ENCODE measurements around the gene ARL3. TPM values are rescaled to one million over a fixed set of nuclear protein-coding genes. Genes with fewer than 3 reads are reported as not detected.

The ARL3 gene
- total RNA-seq, 1 experiment from 2014 or later, result 13.3 TPM

DNA sequence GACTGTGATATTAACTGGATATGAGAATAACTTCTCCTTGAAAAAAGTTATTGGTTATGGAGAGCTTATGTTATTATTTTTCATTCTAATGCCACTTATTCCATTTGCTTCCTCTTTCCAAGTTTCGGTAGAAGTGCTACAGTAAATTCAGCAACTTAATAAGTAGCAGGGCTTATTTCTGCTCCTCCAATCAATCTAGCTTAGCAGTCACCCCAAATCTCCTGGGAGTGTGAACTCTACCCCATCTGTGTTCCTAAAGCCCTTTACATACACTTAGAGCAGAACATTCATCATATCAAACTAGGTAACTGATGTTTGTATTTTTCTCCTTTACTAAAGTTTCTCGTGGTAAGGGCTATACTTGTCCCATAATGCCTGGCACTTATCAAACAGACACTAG is 8.7 kb downstream of the ARL3 start:
- Mint-ChIP-seq H3K4me1 (peaks cover 6% of the 10 kb centered on the region), H3K4me3 (no peak overlapping the region), H3K27me3 (ENCODE audit: low read depth) (no peaks in the 10 kb centered on the region), H3K36me3 (peaks cover 4% of the 10 kb centered on the region), H3K9me3 (no peaks in the 10 kb centered on the region), H3K27ac (no peak overlapping the region)
- ATAC-seq, result no peak
- ChIA-PET POLR2A (interaction anchor here (0.9 kb wide), 1 partner anchor 28 kb away, joined by 3 read pairs; no protein-coding TSS in a partner anchor), CTCF (no interaction called here)
- TF ChIP-seq ETV6 (CRISPR knock-in tag; IDR thresholded peaks at IDR 0.05) (no peak), STAT6 (CRISPR knock-in tag; conservative IDR thresholded peaks at IDR 0.05; ENCODE audit: low read depth) (no peak), ZNF232 (CRISPR knock-in tag; IDR thresholded peaks at IDR 0.05) (no peak), ARID4B (CRISPR knock-in tag; IDR thresholded peaks at IDR 0.05; ENCODE audit: borderline replicate concordance) (no peak), ZNF219 (CRISPR knock-in tag; IDR thresholded peaks at IDR 0.05; ENCODE audit: borderline replicate concordance) (no peak), HMGA2 (CRISPR knock-in tag; IDR thresholded peaks at IDR 0.05) (no peak), ZNF138 (CRISPR knock-in tag; conservative IDR thresholded peaks at IDR 0.05) (no peak), NR1H2 (CRISPR knock-in tag; IDR thresholded peaks at IDR 0.05) (no peak), ZNF263 (CRISPR knock-in tag; IDR thresholded peaks at IDR 0.05; ENCODE audit: low read depth) (no peak), MYBL2 (CRISPR knock-in tag; IDR thresholded peaks at IDR 0.05) (no peak), USF1 (CRISPR knock-in tag; IDR thresholded peaks at IDR 0.05) (no peak), ATF2 (CRISPR knock-in tag; IDR thresholded peaks at IDR 0.05; ENCODE audit: borderline replicate concordance, low read depth) (no peak), PRRX2 (CRISPR knock-in tag; IDR thresholded peaks at IDR 0.05) (no peak)
- DNase-seq (ENCODE audit: low spot score), result no peak

GRCh38 chr10:102704915-102705314 is 9.3 kb downstream of the ARL3 start:
- peaks cover 4% of the 10 kb centered on the region for H3K36me3 Mint-ChIP-seq
- no peak for ATAC-seq
- no peaks in the 10 kb centered on the region for H3K27me3 Mint-ChIP-seq (ENCODE audit: low read depth)
- H3K4me1 Mint-ChIP-seq, result peaks cover 7% of the 10 kb centered on the region
- ChIA-PET POLR2A (interaction anchor here (0.9 kb wide), 1 partner anchor 27 kb away, joined by 3 read pairs; no protein-coding TSS in a partner anchor), CTCF (interaction anchor here (0.9 kb wide), 1 partner anchor 9 kb away, joined by 3 read pairs; the partner anchor contains the start of gene ARL3)
- H3K27ac Mint-ChIP-seq, result no peak overlapping the region; the same call in 1 of the 2 replicates
- H3K4me3 Mint-ChIP-seq, result no peak overlapping the region
- DNase-seq (ENCODE audit: low spot score), result no peak
- H3K9me3 Mint-ChIP-seq, result no peaks in the 10 kb centered on the region
- TF ChIP-seq JUN (CRISPR knock-in tag; IDR thresholded peaks at IDR 0.05), result no peak
- no peak for TF ChIP-seq STAT6 (CRISPR knock-in tag; conservative IDR thresholded peaks at IDR 0.05; ENCODE audit: low read depth)
- no peak for TF ChIP-seq TEAD4 (CRISPR knock-in tag; IDR thresholded peaks at IDR 0.05)
- no peak for TF ChIP-seq JAZF1 (CRISPR knock-in tag; IDR thresholded peaks at IDR 0.05)
- TF ChIP-seq MLX (CRISPR knock-in tag; IDR thresholded peaks at IDR 0.05), result no peak
- no peak for TF ChIP-seq ZNF121 (CRISPR knock-in tag; IDR thresholded peaks at IDR 0.05)
- TF ChIP-seq ESRRA (CRISPR knock-in tag; IDR thresholded peaks at IDR 0.05; ENCODE audit: borderline replicate concordance), result no peak
- TF ChIP-seq RELA (CRISPR knock-in tag; IDR thresholded peaks at IDR 0.05; ENCODE audit: borderline replicate concordance), result no peak

Measured in WTC11 (cell line).